Right lobe of liver (tissue), 4 donors: ENCODE data around the gene JAK2.

ENCODE experiments used
- CTCF ChIP-seq, 4 donors: fragments of 200-600 bp in 3 of 4; fragments of 450-650 bp in 1 of 4; IDR thresholded peaks; one replicate each; pipeline versions ENCODE4 v1.5.1 to v1.8.0; 2016 to 2022; ENCODE audit warnings: antibody characterized with exemption in 4 of 4, mild to moderate bottlenecking in 2 of 4
- POLR2A ChIP-seq: fragments of 450-650 bp; IDR thresholded peaks from one replicate; pipeline ENCODE4 v1.6.1; 2017; ENCODE audit warnings: antibody characterized with exemption, mild to moderate bottlenecking
- donor health status: DM: no; HTN: no; CAD: no.
- donor health status: DM: no; HTN: no; CAD: no.
- donor health status: DM: no; HTN: yes; CAD: no.

DNA sequence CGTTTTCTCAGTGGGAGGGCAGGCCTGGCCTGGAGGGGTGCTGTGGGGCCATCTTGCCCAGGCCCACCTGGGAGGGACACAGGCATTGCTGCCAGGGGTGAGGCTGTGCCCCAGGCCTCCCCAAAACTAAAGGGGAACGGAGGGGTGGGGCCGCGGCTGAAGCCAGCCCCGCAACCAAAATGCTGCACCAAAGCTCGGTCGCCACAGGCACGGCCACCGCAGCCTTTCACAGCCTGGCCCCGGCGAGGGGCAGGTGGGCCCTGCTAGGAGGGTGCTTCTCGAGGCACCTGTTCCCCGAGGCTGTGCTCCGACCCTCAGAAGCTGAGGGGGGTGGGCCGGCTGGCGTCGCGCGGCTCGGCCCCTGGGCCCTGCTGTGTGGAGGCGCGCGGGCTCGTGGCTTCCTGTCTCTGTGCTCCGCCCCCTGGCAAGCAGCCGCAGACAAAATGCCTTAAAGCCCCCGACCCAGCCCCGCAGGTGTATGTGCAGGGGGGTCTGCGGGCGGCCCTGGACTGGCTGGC, 57.6 kb downstream of the JAK2 start:
- TF ChIP-seq CTCF (IDR thresholded peaks at IDR 0.05) (no peak), POLR2A (no peak)
